ENCODE measurements around the gene PEF1.

PEF1 gene

DNA sequence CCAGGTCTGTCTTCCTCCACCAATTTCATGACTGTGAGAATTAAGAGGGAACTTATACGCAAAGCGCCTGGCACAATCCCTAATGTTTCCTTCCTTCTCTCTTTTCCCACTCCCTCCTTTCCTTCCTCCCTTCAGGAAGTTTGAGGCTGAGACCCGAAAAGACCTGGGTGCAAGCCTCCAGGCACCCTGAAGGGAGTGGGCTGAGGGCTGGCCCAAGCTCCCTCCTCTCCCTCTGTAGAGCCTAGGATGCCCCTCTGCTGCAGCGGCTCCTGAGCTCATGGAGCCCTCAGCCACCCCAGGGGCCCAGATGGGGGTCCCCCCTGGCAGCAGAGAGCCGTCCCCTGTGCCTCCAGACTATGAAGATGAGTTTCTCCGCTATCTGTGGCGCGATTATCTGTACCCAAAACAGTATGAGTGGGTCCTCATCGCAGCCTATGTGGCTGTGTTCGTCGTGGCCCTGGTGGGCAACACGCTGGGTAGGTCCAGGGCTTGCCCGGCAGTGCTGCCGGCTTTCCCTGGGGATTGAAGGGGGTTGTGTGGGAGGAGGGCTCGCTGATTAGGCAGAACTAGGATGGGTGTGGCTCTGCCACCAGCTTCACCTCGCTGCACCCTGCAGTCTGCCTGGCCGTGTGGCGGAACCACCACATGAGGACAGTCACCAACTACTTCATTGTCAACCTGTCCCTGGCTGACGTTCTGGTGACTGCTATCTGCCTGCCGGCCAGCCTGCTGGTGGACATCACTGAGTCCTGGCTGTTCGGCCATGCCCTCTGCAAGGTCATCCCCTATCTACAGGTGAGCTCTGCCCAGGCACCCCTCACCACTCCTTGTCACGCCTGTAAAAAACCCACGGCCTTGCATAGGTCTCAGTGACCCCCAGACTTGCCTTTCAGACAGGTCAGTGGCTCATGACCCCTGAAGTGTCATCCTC, 25.5 kb downstream of the PEF1 start:
- Histone ChIP-seq H3K36me3 (ENCODE audit: control insufficient read depth, insufficient read depth, low read length) (no peaks in the 10 kb centered on the region), H3K9ac (ENCODE audit: low read length) (no peak overlapping the region), H3K4me3 (ENCODE audit: low read depth, low read length) (no peak overlapping the region), H3K9me3 (ENCODE audit: control insufficient read depth, insufficient read depth, low read depth, low read length) (no peaks in the 10 kb centered on the region), H3K27me3 (ENCODE audit: control insufficient read depth, insufficient read depth, low read length) (peaks cover 44% of the 10 kb centered on the region), H3K4me1 (ENCODE audit: control insufficient read depth, insufficient read depth, low read length) (peaks cover 10% of the 10 kb centered on the region), H3K27ac (ENCODE audit: low read depth, low read length) (no peak overlapping the region)

DNA sequence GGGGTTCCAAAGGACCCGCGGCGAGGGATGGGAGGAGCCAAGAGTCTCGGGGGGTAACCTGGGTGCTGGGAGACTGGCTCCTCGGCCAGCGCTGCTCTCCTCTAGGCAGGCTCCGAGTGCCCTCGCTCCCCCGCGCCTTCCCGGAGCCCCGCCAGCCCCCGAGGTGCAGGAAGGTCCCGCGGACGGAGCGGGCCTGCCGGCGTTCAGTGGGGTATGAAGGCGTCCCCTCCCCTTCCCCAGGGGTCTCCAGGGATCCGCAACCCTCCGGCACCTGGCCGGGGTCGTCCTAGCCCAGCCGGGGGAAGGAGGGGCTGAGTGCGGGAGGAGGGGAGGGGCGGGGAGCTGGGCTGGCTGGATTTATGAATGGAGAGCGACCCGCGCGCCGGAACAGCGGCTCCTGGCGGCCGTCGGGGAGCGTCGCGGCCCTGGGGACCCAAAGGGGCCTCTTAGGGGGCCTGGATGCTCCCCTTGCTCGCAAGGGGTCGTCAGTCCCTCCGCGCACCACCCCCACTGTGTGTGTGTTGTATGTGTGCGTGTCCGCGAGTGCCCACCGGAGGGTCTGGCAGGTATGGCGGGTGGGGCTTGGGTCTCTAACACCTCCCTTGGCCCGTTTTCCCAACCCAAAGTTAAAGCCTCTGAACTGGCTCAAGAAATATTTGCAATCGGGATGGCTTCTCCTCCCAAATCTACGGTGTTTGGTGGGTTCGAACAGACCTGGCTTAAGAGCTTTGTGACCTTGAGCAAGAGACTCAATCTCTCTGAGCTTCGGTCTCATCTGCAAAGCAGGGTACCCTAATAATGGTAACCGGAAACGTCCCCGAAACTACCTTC, 26.5 kb downstream of the PEF1 start:
- H3K27ac ChIP-seq (ENCODE audit: low read depth, low read length), result no peak overlapping the region
- H3K9me3 ChIP-seq (ENCODE audit: control insufficient read depth, insufficient read depth, low read depth, low read length), result no peaks in the 10 kb centered on the region
- H3K4me3 ChIP-seq (ENCODE audit: low read depth, low read length), result peak overlapping the region; percentile 77
- peak overlapping the region; percentile 25 for H3K9ac ChIP-seq (ENCODE audit: low read length)
- peaks cover 44% of the 10 kb centered on the region for H3K27me3 ChIP-seq (ENCODE audit: control insufficient read depth, insufficient read depth, low read length)
- H3K4me1 ChIP-seq (ENCODE audit: control insufficient read depth, insufficient read depth, low read length), result peaks cover 13% of the 10 kb centered on the region
- H3K36me3 ChIP-seq (ENCODE audit: control insufficient read depth, insufficient read depth, low read length), result no peaks in the 10 kb centered on the region

DNA sequence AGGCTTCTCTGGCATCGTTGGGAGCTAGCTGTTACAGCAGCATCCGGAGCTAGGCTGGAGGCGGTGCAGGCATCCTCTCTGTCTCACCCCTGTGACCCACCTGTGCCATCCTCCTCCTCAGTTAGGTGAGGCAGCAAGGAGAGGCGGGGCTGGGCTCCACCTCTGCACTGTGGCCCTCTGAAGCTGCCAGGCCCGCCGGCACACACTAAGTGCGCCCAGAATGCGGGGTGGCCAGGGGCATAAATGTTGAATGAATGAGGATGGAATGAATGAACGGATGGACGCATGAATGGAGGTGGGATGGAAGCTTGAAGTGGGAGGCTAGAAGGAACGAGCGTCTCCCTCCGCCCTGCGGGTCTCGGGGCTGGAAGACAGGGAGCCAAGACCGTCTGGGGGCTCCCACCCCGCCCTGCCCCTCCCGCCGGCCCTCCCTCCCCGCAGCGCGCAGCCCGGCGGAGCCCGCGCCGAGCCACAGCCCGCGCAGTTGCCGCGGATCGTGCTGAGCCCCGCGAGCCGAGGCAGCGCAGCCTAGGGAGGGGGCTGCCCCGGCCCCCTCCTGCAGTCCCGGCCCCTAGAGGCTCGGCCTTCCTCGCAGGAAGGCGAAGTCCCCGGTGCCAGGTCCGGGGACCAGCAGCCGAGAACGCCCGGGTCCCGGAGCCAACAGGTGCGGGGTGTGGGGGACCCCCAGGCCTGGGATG, 27.3 kb downstream of the PEF1 start, which contains the start of gene HCRTR1:
Gene HCRTR1, plus strand, starts transcription at position 472 of the 698 bp plus-strand sequence. CDS start 1,504 bp downstream, outside the sequence.
- Histone ChIP-seq H3K27me3 (ENCODE audit: control insufficient read depth, insufficient read depth, low read length) (peaks cover 44% of the 10 kb centered on the region), H3K9ac (ENCODE audit: low read length) (peak within 1 kb of the TSS; percentile 25), H3K36me3 (ENCODE audit: control insufficient read depth, insufficient read depth, low read length) (no peaks in the 10 kb centered on the region), H3K4me3 (ENCODE audit: low read depth, low read length) (peak within 1 kb of the TSS; percentile 77), H3K9me3 (ENCODE audit: control insufficient read depth, insufficient read depth, low read depth, low read length) (no peaks in the 10 kb centered on the region), H3K27ac (ENCODE audit: low read depth, low read length) (no peak within 1 kb of the TSS), H3K4me1 (ENCODE audit: control insufficient read depth, insufficient read depth, low read length) (peaks cover 13% of the 10 kb centered on the region)

DNA sequence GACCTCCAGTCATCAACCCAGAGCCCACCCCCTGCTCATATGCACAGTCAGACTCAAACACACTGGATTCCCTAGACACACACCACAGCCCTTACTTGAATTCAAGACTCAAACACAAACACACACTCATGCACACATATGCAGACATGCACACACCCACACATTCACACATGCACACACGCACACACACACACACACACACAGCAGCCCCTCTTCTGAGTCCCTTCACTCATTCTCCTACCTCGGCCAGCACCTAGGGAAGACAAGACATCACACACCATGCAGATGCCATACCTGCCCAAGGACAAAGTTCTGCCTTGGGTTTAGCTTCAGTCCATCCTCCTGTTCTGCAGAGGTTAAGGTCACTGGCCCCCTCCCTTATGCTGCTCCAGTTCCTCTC, 28.7 kb downstream of the PEF1 start:
- peaks cover 13% of the 10 kb centered on the region for H3K4me1 ChIP-seq (ENCODE audit: control insufficient read depth, insufficient read depth, low read length)
- H3K27ac ChIP-seq (ENCODE audit: low read depth, low read length), result no peak overlapping the region
- peaks cover 44% of the 10 kb centered on the region for H3K27me3 ChIP-seq (ENCODE audit: control insufficient read depth, insufficient read depth, low read length)
- no peaks in the 10 kb centered on the region for H3K9me3 ChIP-seq (ENCODE audit: control insufficient read depth, insufficient read depth, low read depth, low read length)
- H3K36me3 ChIP-seq (ENCODE audit: control insufficient read depth, insufficient read depth, low read length), result no peaks in the 10 kb centered on the region
- H3K4me3 ChIP-seq (ENCODE audit: low read depth, low read length), result no peak overlapping the region
- H3K9ac ChIP-seq (ENCODE audit: low read length), result no peak overlapping the region

DNA sequence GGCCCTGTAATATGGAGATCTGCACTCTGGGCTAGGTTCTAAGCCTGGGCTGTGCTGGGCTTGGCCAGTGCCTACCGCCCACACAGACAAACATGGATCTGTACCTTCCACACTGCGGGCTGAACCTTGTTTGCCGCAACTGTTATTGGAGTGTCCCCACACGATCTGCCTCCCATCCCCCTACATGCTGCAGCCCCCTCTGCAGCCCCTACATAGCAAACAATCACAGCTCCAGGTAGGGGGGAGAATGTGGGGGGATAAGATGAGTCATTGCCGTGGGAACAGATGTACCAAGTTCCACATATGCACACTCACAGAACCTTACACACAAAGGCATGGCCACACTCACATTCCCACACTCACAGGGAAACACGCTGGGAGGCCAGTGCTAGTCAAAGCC, 29.3 kb downstream of the PEF1 start:
- no peak overlapping the region for H3K27ac ChIP-seq (ENCODE audit: low read depth, low read length)
- H3K27me3 ChIP-seq (ENCODE audit: control insufficient read depth, insufficient read depth, low read length), result peaks cover 44% of the 10 kb centered on the region
- H3K9me3 ChIP-seq (ENCODE audit: control insufficient read depth, insufficient read depth, low read depth, low read length), result no peaks in the 10 kb centered on the region
- H3K36me3 ChIP-seq (ENCODE audit: control insufficient read depth, insufficient read depth, low read length), result no peaks in the 10 kb centered on the region
- H3K4me3 ChIP-seq (ENCODE audit: low read depth, low read length), result no peak overlapping the region
- no peak overlapping the region for H3K9ac ChIP-seq (ENCODE audit: low read length)
- peaks cover 13% of the 10 kb centered on the region for H3K4me1 ChIP-seq (ENCODE audit: control insufficient read depth, insufficient read depth, low read length)

DNA sequence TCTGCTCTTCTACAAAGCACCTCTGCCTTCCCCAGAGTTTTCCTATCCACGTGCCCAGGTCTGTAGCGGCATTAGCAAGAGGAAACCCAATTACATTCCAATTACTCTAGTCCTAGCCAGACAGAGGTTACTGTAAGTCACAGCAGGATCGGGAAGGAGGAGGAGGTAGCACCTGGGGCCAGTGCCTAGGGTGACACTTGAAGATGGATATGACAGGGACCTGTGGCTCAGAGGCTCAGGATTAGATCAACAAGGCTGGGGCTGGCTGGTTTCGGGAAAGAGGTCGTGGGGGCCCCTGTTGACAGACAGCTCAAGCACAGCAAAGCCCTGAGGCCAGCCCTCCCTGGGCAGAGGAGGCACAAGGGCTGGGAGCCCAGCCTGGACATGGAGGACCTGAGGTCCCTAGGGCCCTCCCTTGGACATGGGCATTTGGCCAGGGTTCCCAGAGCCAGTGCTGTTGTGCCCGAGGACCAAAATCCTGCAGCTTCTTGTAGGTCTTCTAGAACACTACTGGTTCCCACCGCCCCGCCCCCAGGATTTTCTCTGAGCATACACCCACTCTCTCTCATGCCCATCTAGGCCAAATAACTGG, 30.2 kb downstream of the PEF1 start:
- Histone ChIP-seq H3K4me3 (ENCODE audit: low read depth, low read length) (no peak overlapping the region), H3K9me3 (ENCODE audit: control insufficient read depth, insufficient read depth, low read depth, low read length) (no peaks in the 10 kb centered on the region), H3K27me3 (ENCODE audit: control insufficient read depth, insufficient read depth, low read length) (peaks cover 44% of the 10 kb centered on the region), H3K9ac (ENCODE audit: low read length) (no peak overlapping the region), H3K4me1 (ENCODE audit: control insufficient read depth, insufficient read depth, low read length) (peaks cover 13% of the 10 kb centered on the region), H3K36me3 (ENCODE audit: control insufficient read depth, insufficient read depth, low read length) (no peaks in the 10 kb centered on the region), H3K27ac (ENCODE audit: low read depth, low read length) (no peak overlapping the region)

DNA sequence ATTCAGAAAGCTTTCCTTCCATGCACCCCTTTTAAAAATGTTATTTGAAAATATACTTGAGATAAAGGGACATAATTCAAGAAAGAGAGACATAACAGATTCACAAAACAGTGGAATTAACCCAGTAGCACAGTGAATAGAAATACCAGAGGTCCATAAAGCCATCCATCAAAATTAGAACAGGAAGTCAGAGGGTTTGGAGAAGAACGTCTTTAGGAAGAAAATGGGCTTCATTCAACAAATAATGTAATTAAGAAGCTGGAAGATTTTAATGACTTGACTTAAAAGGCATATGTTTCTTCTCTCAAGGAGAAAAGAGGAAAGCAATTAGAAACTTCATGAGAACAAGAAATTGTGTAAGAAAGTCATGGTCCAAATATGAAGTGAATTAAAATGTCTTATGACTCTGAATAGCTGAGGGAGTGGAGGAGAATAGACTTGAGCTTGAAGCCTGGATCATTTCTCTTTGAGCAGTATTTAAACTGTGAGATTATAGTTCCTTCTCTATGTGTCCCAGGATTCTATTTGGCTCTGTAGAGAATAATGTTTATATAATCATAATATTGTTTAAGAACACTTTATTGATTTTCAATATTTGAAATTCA, 35.1 kb downstream of the PEF1 start:
- Histone ChIP-seq H3K4me1 (ENCODE audit: control insufficient read depth, insufficient read depth, low read length) (peaks cover 7% of the 10 kb centered on the region), H3K9me3 (ENCODE audit: control insufficient read depth, insufficient read depth, low read depth, low read length) (no peaks in the 10 kb centered on the region), H3K9ac (ENCODE audit: low read length) (no peak overlapping the region), H3K27ac (ENCODE audit: low read depth, low read length) (no peak overlapping the region), H3K27me3 (ENCODE audit: control insufficient read depth, insufficient read depth, low read length) (no peaks in the 10 kb centered on the region), H3K36me3 (ENCODE audit: control insufficient read depth, insufficient read depth, low read length) (no peaks in the 10 kb centered on the region), H3K4me3 (ENCODE audit: low read depth, low read length) (no peak overlapping the region)

DNA sequence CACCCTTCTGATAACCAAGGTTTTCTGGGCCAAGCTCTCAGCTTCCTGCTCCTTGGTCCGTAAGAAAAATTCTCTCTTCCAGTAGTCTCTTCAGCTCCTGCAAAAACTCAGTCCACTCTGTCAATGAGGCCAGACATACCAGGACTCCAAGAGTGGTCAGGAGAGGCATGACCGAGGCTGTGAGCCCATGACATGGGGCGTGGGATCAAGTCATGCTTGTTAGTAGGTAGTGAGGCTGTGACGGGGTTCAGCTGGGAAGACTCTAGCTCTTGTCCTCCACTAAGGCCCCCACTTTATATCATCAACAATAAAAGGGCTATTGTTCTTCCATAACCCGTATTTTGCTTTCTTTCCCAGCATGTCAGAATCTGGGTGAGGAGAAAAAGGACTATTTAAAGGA, 37.3 kb downstream of the PEF1 start:
- Histone ChIP-seq H3K27ac (ENCODE audit: low read depth, low read length) (no peak overlapping the region), H3K9me3 (ENCODE audit: control insufficient read depth, insufficient read depth, low read depth, low read length) (no peaks in the 10 kb centered on the region), H3K9ac (ENCODE audit: low read length) (no peak overlapping the region), H3K4me1 (ENCODE audit: control insufficient read depth, insufficient read depth, low read length) (no peaks in the 10 kb centered on the region), H3K27me3 (ENCODE audit: control insufficient read depth, insufficient read depth, low read length) (no peaks in the 10 kb centered on the region), H3K4me3 (ENCODE audit: low read depth, low read length) (no peak overlapping the region), H3K36me3 (ENCODE audit: control insufficient read depth, insufficient read depth, low read length) (no peaks in the 10 kb centered on the region)

DNA sequence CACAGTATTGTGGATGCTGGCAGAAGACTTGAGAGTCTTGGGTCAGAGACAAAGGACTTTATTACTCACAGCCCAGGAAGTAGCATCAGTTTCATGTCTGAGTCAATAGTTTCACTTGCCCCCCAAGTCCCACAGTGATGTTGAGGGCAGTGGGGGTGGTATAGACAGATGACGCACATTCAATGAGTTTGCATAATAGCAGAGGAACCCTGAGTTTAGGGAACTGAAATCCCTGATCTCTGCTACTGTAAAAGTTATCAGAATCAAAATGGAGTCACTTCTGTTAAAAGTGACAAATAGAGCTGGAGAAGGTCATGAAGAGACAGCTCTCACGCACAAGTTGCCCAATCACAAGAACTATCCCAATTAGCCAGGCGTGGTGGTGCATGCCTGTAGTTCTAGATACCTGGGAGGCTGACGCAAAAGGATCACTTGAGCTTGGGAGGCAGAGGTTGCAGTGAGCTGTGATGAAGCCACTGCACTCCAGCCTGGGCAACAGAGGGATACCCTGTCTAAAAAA, 38.7 kb downstream of the PEF1 start:
- no peaks in the 10 kb centered on the region for H3K27me3 ChIP-seq (ENCODE audit: control insufficient read depth, insufficient read depth, low read length)

DNA sequence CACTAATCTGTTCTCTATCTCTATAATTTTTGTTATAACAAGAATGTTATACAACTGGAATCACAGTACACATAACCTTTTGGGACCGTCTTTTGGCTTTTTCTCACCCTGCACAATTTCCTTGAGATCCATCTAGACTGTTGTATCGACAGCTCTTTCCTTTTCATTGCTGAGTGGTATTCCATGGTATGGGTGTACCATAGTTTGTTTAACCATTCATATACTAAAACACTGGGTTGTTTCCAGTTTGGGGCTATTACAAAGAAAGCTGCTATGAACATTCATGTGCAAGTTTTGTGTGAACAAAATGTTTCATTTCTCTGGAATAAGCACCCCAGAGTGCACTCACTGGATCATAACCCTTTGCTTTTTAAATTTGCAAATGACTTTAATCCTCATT, 42.6 kb downstream of the PEF1 start:
- no peak overlapping the region for H3K9ac ChIP-seq (ENCODE audit: low read length)
- H3K9me3 ChIP-seq (ENCODE audit: control insufficient read depth, insufficient read depth, low read depth, low read length), result no peaks in the 10 kb centered on the region
- H3K4me1 ChIP-seq (ENCODE audit: control insufficient read depth, insufficient read depth, low read length), result no peaks in the 10 kb centered on the region
- H3K36me3 ChIP-seq (ENCODE audit: control insufficient read depth, insufficient read depth, low read length), result no peaks in the 10 kb centered on the region
- H3K4me3 ChIP-seq (ENCODE audit: low read depth, low read length), result no peak overlapping the region
- no peaks in the 10 kb centered on the region for H3K27me3 ChIP-seq (ENCODE audit: control insufficient read depth, insufficient read depth, low read length)
- no peak overlapping the region for H3K27ac ChIP-seq (ENCODE audit: low read depth, low read length)

More for the DNA sequence above, 38.7 kb downstream of the PEF1 start:
- Histone ChIP-seq H3K9ac (ENCODE audit: low read length) (no peak overlapping the region), H3K9me3 (ENCODE audit: control insufficient read depth, insufficient read depth, low read depth, low read length) (no peaks in the 10 kb centered on the region), H3K4me3 (ENCODE audit: low read depth, low read length) (no peak overlapping the region), H3K36me3 (ENCODE audit: control insufficient read depth, insufficient read depth, low read length) (no peaks in the 10 kb centered on the region), H3K27ac (ENCODE audit: low read depth, low read length) (no peak overlapping the region), H3K4me1 (ENCODE audit: control insufficient read depth, insufficient read depth, low read length) (no peaks in the 10 kb centered on the region)
